NCI-H510A (cell line): ENCODE data around the gene RRP9.
"Not testable (repeated sequence)": the region's sequence is repeated elsewhere in the genome, so short reads cannot be mapped to it uniquely, and the experiment has no call there.

Source experiments
- DNase-seq: peaks from one replicate; lab custom pipeline; 2025; lab: John Stamatoyannopoulos, UW

RRP9 gene

GRCh38 chr3:51938780-51939425, 2.8 kb downstream of the RRP9 start:
- no peak for DNase-seq

- DNase-seq: no peak
Observed at GRCh38 chr3:51937611-51938450, 3.9 kb downstream of the RRP9 start.

- DNase-seq: no peak
Observed at GRCh38 chr3:51937014-51937413, 4.7 kb downstream of the RRP9 start.

GRCh38 chr3:51935886-51936755, 5.6 kb downstream of the RRP9 start:
- DNase-seq: no peak

GRCh38 chr3:51934991-51935885, 6.5 kb downstream of the RRP9 start:
- DNase-seq: no peak

GRCh38 chr3:51934139-51934850, 7.4 kb downstream of the RRP9 start:
- no peak for DNase-seq

- DNase-seq: no peak
Observed at GRCh38 chr3:51933471-51934138, 8.1 kb downstream of the RRP9 start.

GRCh38 chr3:51932471-51933370, 9.0 kb downstream of the RRP9 start:
- DNase-seq: no peak

- no peak for DNase-seq
Observed at GRCh38 chr3:51931756-51932155, 9.9 kb downstream of the RRP9 start.

GRCh38 chr3:51930439-51930838, 11.3 kb downstream of the RRP9 start:
- no peak for DNase-seq

- DNase-seq: no peak
Observed at GRCh38 chr3:51929420-51930003, 12.2 kb downstream of the RRP9 start.

GRCh38 chr3:51928981-51929380, 12.7 kb downstream of the RRP9 start:
- not testable (repeated sequence) for DNase-seq

- DNase-seq: no peak
Observed at GRCh38 chr3:51928438-51928837, 13.3 kb downstream of the RRP9 start.

GRCh38 chr3:51927061-51927977, 14.4 kb downstream of the RRP9 start:
- DNase-seq: no peak

- DNase-seq: no peak
Observed at GRCh38 chr3:51921081-51921578, 20.6 kb downstream of the RRP9 start.

GRCh38 chr3:51916418-51916817, 25.3 kb downstream of the RRP9 start:
- no peak for DNase-seq

GRCh38 chr3:51908026-51908425, 33.7 kb downstream of the RRP9 start:
- no peak for DNase-seq
